GM12875 (cell line): ENCODE data around the gene PTPN11.

Experiments used
- H3K4me3 ChIP-seq: one replicate; pipeline ENCODE4 v1.5.1; 2011; ENCODE audit warnings: low read depth, low read length, control low read depth
- TF ChIP-seq, protein P1 (sequence below): IDR thresholded peaks from 2 replicates; pipeline ENCODE4 v1.5.1; 2011; ENCODE audit warnings: low read depth, mild to moderate bottlenecking, control low read depth, inconsistent platforms, low read length, moderate library complexity, borderline replicate concordance; ENCODE audit not compliant: insufficient read depth

Gene PTPN11

GRCh38 chr12:112473056-112473455 lies 54.3 kb downstream of the PTPN11 start:
- TF ChIP-seq, protein P1, sequence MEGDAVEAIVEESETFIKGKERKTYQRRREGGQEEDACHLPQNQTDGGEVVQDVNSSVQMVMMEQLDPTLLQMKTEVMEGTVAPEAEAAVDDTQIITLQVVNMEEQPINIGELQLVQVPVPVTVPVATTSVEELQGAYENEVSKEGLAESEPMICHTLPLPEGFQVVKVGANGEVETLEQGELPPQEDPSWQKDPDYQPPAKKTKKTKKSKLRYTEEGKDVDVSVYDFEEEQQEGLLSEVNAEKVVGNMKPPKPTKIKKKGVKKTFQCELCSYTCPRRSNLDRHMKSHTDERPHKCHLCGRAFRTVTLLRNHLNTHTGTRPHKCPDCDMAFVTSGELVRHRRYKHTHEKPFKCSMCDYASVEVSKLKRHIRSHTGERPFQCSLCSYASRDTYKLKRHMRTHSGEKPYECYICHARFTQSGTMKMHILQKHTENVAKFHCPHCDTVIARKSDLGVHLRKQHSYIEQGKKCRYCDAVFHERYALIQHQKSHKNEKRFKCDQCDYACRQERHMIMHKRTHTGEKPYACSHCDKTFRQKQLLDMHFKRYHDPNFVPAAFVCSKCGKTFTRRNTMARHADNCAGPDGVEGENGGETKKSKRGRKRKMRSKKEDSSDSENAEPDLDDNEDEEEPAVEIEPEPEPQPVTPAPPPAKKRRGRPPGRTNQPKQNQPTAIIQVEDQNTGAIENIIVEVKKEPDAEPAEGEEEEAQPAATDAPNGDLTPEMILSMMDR: no peak
- H3K4me3 ChIP-seq: no peak overlapping the region

DNA sequence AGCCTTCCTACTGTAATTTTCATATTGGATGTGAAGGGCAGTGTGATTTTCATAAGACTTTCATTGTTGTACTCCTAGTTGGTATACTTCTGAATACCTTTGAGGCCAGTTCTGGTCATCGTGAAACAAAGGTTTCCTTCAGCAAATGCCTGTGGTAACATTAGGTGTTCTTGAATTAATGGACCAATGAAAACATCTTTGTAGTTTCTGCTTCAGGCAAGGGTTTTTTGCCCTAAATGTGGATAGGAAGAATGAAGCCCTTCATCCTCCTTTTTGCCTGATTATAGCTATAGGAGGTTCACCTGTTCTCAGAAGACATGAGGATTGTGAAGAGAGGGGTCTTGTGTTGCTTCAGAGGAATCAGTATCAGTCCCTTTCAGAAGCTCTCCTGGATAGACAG lies 60.7 kb downstream of the PTPN11 start:
- H3K4me3 ChIP-seq: no peak overlapping the region
- TF ChIP-seq, protein P1: no peak

- TF ChIP-seq, protein P1: no peak
Observed at GRCh38 chr12:112480931-112481330, 62.2 kb downstream of the PTPN11 start.

GRCh38 chr12:112482733-112483132 lies 64.0 kb downstream of the PTPN11 start:
- TF ChIP-seq, protein P1: no peak
- H3K4me3 ChIP-seq: no peak overlapping the region

More at GRCh38 chr12:112480931-112481330, 62.2 kb downstream of the PTPN11 start:
- H3K4me3 ChIP-seq: no peak overlapping the region

DNA sequence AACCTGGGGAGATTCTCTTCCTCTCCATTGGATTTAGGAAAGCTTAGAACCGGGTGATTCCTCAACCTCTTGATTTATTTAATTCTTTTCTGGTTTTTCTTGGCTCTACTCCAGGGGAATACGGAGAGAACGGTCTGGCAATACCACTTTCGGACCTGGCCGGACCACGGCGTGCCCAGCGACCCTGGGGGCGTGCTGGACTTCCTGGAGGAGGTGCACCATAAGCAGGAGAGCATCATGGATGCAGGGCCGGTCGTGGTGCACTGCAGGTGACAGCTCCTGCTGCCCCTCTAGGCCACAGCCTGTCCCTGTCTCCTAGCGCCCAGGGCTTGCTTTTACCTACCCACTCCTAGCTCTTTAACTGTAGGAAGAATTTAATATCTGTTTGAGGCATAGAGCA lies 67.6 kb downstream of the PTPN11 start:
- no peak overlapping the region for H3K4me3 ChIP-seq
- TF ChIP-seq, protein P1: no peak

DNA sequence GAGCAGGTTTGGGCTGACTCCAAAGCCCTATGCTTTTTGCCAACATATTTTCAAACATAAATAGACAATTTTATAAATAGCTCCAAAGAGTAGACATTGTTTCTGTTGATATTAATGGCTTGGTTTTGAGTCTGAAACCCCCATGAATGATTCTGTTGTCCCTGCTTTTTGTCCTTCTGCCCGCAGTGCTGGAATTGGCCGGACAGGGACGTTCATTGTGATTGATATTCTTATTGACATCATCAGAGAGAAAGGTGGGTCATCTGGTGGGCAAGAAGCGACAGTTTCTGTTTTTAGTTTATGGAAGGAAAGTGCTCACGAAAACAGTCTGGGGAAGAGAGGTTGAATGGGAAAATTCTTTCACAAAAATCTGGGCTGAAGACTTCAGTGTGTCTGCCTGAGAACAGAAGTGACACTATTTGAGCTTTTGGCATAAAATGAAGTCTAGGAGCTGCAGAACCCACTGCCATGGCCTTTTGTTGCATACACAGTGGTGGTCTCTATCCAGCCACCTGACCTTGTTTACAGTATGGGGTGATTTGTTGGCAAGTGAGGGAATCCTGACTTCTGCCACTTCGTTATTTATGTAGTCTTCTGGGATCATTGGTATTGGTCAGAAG lies 69.6 kb downstream of the PTPN11 start:
- TF ChIP-seq, protein P1: no peak
- H3K4me3 ChIP-seq: no peak overlapping the region

DNA sequence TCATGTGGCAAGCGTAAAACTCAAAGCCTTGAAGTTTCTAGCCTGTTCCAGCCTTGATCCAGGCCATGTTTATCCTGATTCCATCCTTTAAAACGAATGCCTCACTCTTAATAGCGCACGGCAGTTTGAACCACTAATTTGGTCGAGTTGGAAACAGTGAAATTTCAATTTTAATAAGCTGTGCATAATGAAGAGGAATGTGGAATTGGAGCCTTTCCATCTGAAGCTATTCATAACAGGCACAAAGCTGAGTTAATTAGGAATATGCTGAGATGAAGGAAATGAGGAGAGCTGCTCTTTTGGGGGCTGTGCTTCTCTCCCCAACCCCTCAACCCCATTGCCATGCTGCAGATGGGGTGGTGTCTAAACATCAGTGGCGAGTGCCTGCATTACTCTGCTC lies 70.7 kb downstream of the PTPN11 start:
- H3K4me3 ChIP-seq: no peak overlapping the region
- TF ChIP-seq, protein P1: no peak
